Measurements from ENCODE around the gene IER5L.

The IER5L gene

DNA sequence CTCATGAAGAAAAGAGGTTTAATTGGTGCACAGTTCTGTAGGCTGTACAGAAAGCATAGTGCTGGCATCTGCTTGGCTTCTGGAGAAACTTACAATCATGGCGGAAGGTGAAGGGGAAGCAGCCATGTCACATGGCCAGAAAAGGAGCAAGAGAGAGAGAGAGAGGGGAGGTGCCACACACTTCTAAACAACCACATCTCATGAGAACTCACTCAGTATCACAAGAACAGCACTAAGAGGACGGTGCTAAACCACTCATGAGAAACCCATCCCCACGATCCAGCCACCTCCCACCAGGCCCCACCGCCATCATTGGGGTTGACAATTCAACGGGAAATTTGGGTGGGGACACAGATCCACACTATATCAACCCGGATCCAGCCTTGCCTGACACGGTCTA, 28.8 kb upstream of the IER5L start:
- Histone ChIP-seq H3K27me3 (ENCODE audit: insufficient read depth, poor library complexity, severe bottlenecking) (no peaks in the 10 kb centered on the region), H3K4me3 (replicated peaks; ENCODE audit: insufficient read depth, low read length) (no peak overlapping the region), H3K27ac (replicated peaks) (no peak overlapping the region)
- no peak for TF ChIP-seq POLR2AphosphoS5 (IDR thresholded peaks at IDR 0.05; ENCODE audit: low read depth)
- no peak for TF ChIP-seq SPI1 (IDR thresholded peaks at IDR 0.05; ENCODE audit: borderline replicate concordance, low read depth)
- no peak for TF ChIP-seq GABPA (IDR thresholded peaks at IDR 0.05; ENCODE audit: low read depth)
- TF ChIP-seq, protein P1, sequence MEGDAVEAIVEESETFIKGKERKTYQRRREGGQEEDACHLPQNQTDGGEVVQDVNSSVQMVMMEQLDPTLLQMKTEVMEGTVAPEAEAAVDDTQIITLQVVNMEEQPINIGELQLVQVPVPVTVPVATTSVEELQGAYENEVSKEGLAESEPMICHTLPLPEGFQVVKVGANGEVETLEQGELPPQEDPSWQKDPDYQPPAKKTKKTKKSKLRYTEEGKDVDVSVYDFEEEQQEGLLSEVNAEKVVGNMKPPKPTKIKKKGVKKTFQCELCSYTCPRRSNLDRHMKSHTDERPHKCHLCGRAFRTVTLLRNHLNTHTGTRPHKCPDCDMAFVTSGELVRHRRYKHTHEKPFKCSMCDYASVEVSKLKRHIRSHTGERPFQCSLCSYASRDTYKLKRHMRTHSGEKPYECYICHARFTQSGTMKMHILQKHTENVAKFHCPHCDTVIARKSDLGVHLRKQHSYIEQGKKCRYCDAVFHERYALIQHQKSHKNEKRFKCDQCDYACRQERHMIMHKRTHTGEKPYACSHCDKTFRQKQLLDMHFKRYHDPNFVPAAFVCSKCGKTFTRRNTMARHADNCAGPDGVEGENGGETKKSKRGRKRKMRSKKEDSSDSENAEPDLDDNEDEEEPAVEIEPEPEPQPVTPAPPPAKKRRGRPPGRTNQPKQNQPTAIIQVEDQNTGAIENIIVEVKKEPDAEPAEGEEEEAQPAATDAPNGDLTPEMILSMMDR (IDR thresholded peaks at IDR 0.05; ENCODE audit: insufficient read depth, low read length), result no peak
- TF ChIP-seq, protein P2, sequence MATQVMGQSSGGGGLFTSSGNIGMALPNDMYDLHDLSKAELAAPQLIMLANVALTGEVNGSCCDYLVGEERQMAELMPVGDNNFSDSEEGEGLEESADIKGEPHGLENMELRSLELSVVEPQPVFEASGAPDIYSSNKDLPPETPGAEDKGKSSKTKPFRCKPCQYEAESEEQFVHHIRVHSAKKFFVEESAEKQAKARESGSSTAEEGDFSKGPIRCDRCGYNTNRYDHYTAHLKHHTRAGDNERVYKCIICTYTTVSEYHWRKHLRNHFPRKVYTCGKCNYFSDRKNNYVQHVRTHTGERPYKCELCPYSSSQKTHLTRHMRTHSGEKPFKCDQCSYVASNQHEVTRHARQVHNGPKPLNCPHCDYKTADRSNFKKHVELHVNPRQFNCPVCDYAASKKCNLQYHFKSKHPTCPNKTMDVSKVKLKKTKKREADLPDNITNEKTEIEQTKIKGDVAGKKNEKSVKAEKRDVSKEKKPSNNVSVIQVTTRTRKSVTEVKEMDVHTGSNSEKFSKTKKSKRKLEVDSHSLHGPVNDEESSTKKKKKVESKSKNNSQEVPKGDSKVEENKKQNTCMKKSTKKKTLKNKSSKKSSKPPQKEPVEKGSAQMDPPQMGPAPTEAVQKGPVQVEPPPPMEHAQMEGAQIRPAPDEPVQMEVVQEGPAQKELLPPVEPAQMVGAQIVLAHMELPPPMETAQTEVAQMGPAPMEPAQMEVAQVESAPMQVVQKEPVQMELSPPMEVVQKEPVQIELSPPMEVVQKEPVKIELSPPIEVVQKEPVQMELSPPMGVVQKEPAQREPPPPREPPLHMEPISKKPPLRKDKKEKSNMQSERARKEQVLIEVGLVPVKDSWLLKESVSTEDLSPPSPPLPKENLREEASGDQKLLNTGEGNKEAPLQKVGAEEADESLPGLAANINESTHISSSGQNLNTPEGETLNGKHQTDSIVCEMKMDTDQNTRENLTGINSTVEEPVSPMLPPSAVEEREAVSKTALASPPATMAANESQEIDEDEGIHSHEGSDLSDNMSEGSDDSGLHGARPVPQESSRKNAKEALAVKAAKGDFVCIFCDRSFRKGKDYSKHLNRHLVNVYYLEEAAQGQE (IDR thresholded peaks at IDR 0.05; ENCODE audit: insufficient replicate concordance, low read depth), result no peak
- no peak for DNase-seq (ENCODE audit: low read depth in 1 of 2, low spot score in 1 of 2)

DNA sequence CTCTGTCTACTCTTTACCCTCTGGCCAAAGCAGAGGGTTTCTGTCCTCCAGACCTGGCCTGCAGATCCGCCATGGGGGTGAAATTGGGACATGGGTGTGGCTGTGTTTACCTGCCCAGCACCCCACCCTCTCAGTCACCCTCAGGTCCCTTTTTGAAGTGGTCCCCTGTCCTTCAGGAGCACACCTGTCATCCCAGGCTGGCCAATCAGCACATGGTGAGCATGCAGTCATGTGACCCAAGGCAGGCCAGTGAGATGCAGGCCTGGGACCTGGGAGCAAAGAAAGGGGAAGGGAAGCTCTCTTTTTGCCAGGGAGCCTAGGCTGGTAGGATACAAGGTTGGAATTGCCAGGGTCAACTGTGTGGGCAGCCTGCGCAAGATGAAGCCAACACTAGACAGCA, 28.3 kb upstream of the IER5L start:
- Histone ChIP-seq H3K4me3 (replicated peaks; ENCODE audit: insufficient read depth, low read length) (no peak overlapping the region), H3K27ac (replicated peaks) (no peak overlapping the region), H3K27me3 (ENCODE audit: insufficient read depth, poor library complexity, severe bottlenecking) (no peaks in the 10 kb centered on the region)
- TF ChIP-seq GABPA (IDR thresholded peaks at IDR 0.05; ENCODE audit: low read depth) (no peak), POLR2AphosphoS5 (IDR thresholded peaks at IDR 0.05; ENCODE audit: low read depth) (no peak), SPI1 (IDR thresholded peaks at IDR 0.05; ENCODE audit: borderline replicate concordance, low read depth) (no peak)
- TF ChIP-seq, protein P1 (IDR thresholded peaks at IDR 0.05; ENCODE audit: insufficient read depth, low read length), result no peak
- TF ChIP-seq, protein P2 (IDR thresholded peaks at IDR 0.05; ENCODE audit: insufficient replicate concordance, low read depth), result no peak
- no peak for DNase-seq (ENCODE audit: low read depth in 1 of 2, low spot score in 1 of 2)

DNA sequence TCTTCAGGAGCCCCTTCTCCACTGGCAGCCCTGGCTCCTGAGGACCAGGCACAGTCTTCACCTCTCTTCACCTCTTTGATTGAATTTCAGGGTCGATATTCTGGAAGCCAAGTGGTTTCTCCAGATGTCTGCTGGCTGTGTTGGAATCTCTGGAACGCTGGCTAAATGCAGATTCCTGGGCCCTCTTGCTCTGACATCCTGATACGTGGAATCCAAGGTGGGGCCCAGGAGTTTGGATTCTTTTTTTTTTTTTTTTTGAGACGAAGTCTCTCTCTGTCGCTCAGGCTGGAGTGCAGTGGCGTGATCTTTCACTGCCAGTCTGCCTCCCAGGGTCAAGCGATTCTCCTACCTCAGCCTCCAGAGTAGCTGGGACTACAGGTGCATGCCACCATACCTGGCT, 26.8 kb upstream of the IER5L start:
- H3K4me3 ChIP-seq (replicated peaks; ENCODE audit: insufficient read depth, low read length), result no peak overlapping the region
- no peaks in the 10 kb centered on the region for H3K27me3 ChIP-seq (ENCODE audit: insufficient read depth, poor library complexity, severe bottlenecking)
- no peak for TF ChIP-seq SPI1 (IDR thresholded peaks at IDR 0.05; ENCODE audit: borderline replicate concordance, low read depth)
- TF ChIP-seq, protein P1 (IDR thresholded peaks at IDR 0.05; ENCODE audit: insufficient read depth, low read length), result no peak
- TF ChIP-seq GABPA (IDR thresholded peaks at IDR 0.05; ENCODE audit: low read depth), result no peak
- no peak for TF ChIP-seq POLR2AphosphoS5 (IDR thresholded peaks at IDR 0.05; ENCODE audit: low read depth)
- TF ChIP-seq, protein P2 (IDR thresholded peaks at IDR 0.05; ENCODE audit: insufficient replicate concordance, low read depth), result no peak
- DNase-seq (ENCODE audit: low read depth in 1 of 2, low spot score in 1 of 2), result no peak
- H3K27ac ChIP-seq (replicated peaks), result no peak overlapping the region

Data from HL-60 (cell line).